Measurements from ENCODE around the gene KLHL40. TPM values are rescaled to one million over a fixed set of nuclear protein-coding genes. Genes with fewer than 3 reads are reported as not detected.

The KLHL40 gene
- polyA plus RNA-seq, 1 donor from 2014 or later = not detected

GRCh38 chr3:42656680-42657610, 28.4 kb upstream of the KLHL40 start:
- Histone ChIP-seq H3K4me2 (ENCODE audit: low read length) (no peak overlapping the region), H2AFZ (ENCODE audit: low read depth, low read length) (no peak overlapping the region), H3K27me3 (ENCODE audit: insufficient read depth, low read depth, low read length) (no peaks in the 10 kb centered on the region), H3K79me2 (replicated peaks; ENCODE audit: insufficient read depth, low read length) (no peaks in the 10 kb centered on the region), H3K9me2 (ENCODE audit: insufficient read depth, low read length) (no peaks in the 10 kb centered on the region), H3K9me3 (ENCODE audit: low read length) (no peaks in the 10 kb centered on the region), H3K36me3 (ENCODE audit: insufficient read depth, low read length) (no peaks in the 10 kb centered on the region), H3F3A (ENCODE audit: insufficient read depth, low read length, poor library complexity, severe bottlenecking) (no peaks in the 10 kb centered on the region), H3K27ac (ENCODE audit: low read length) (no peak overlapping the region), H3K4me3 (ENCODE audit: low read length) (no peak overlapping the region), H3K9ac (ENCODE audit: low read length) (no peak overlapping the region), H4K20me1 (ENCODE audit: insufficient read depth) (no peaks in the 10 kb centered on the region)
- TF ChIP-seq MXI1 (conservative IDR thresholded peaks at IDR 0.05; ENCODE audit: poor library complexity, severe bottlenecking) (no peak), EP300 (conservative IDR thresholded peaks at IDR 0.05; ENCODE audit: poor library complexity, severe bottlenecking) (no peak)

- Histone ChIP-seq H2AFZ (ENCODE audit: low read depth, low read length) (no peak overlapping the region), H3K27ac (ENCODE audit: low read length) (no peak overlapping the region), H3K9me2 (ENCODE audit: insufficient read depth, low read length) (no peaks in the 10 kb centered on the region), H3K4me3 (ENCODE audit: low read length) (no peak overlapping the region), H3F3A (ENCODE audit: insufficient read depth, low read length, poor library complexity, severe bottlenecking) (no peaks in the 10 kb centered on the region), H3K27me3 (ENCODE audit: insufficient read depth, low read depth, low read length) (no peaks in the 10 kb centered on the region), H3K9ac (ENCODE audit: low read length) (no peak overlapping the region), H3K36me3 (ENCODE audit: insufficient read depth, low read length) (no peaks in the 10 kb centered on the region), H3K9me3 (ENCODE audit: low read length) (no peaks in the 10 kb centered on the region), H3K79me2 (replicated peaks; ENCODE audit: insufficient read depth, low read length) (no peaks in the 10 kb centered on the region), H3K4me2 (ENCODE audit: low read length) (no peak overlapping the region), H4K20me1 (ENCODE audit: insufficient read depth) (no peaks in the 10 kb centered on the region)
- TF ChIP-seq POLR2AphosphoS5 (IDR thresholded peaks at IDR 0.05) (no peak), EZH2 (IDR thresholded peaks at IDR 0.05; ENCODE audit: borderline replicate concordance, insufficient read depth, low read length, poor library complexity, severe bottlenecking) (no peak), RAD21 (conservative IDR thresholded peaks at IDR 0.05) (no peak), TAF1 (IDR thresholded peaks at IDR 0.05; ENCODE audit: low read depth) (no peak), MXI1 (conservative IDR thresholded peaks at IDR 0.05; ENCODE audit: poor library complexity, severe bottlenecking) (no peak), REST (IDR thresholded peaks at IDR 0.05; ENCODE audit: borderline replicate concordance) (no peak), SMC3 (conservative IDR thresholded peaks at IDR 0.05; ENCODE audit: poor library complexity) (no peak), CTCF (IDR thresholded peaks at IDR 0.05; ENCODE audit: poor library complexity, severe bottlenecking) (no peak), EP300 (conservative IDR thresholded peaks at IDR 0.05; ENCODE audit: poor library complexity, severe bottlenecking) (no peak)
Measured at GRCh38 chr3:42657675-42658074, 27.7 kb upstream of the KLHL40 start.
